GM18867 (cell line): ENCODE data around the gene ABCA13.

Experiments
- ATAC-seq: cut with Tn5 transposase; IDR thresholded peaks from one replicate; pipeline ENCODE4 v1.9.1; 2021; ENCODE audit warnings: mild to moderate bottlenecking, moderate library complexity; ENCODE audit not compliant: unreplicated experiment

The ABCA13 gene

DNA sequence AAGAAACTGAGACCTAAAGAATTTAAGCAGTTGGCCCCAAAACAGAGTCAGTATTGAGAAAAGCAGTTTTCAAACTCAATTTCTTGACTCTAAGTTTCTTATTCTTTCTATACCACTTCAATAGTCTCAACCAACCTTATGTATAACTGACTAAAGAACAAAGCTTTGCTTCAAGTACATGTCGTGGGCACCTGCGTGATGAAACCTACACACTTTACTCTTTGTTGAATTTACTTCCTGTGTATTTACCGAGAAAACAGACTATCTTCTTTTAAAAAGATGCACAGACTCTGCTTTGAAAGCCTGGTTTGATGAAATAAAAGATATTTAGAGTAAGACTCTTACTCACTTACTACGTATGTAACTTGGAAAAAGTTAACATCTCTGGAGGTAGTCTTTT lies 455.9 kb downstream of the ABCA13 start:
- no peak for ATAC-seq

GRCh38 chr7:48628793-48629349 lies 457.6 kb downstream of the ABCA13 start:
- no peak for ATAC-seq

GRCh38 chr7:48634116-48634632 lies 462.9 kb downstream of the ABCA13 start:
- ATAC-seq, result peak; percentile 68

DNA sequence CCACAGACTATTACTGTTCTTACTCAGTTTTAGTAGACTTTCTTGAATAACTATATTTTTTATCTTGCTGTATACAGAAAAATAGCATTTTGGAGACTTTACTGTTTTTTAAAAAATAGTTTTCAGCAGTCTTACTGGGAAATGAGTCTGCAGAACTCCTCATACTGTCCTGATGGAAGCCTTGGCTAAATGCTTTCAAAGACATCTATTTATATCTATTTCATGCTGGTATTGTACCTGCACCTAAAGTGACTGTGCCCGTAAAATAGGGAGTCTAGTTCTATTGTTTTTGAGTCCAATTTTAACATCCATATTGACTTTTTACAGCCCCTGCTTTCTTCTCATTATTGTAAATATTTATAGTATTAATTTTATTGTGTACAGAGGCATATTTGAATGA lies 464.5 kb downstream of the ABCA13 start:
- ATAC-seq, result no peak

- ATAC-seq, result no peak
Observed at GRCh38 chr7:48636391-48637015, 465.2 kb downstream of the ABCA13 start.

DNA sequence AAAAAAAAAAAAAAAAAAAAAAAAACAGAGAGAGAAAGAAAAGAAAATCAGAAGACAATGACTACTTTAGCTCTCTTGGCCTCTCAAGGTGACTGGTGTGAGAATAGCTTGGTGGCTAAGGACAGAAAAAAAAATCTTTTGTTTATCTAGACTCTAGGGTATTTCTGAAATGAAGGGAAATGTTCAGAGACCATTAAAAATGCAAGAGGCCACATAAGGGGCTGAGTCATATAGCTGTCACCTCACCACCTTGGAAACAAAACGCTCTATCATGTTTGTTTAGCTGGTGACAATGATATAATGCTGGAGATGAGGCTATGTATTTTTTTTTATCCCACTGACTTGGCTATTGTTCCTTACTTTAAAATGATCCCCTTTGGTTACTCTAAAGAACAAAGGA lies 466.1 kb downstream of the ABCA13 start:
- peak; percentile 36 for ATAC-seq

- no peak for ATAC-seq
Observed at GRCh38 chr7:48638041-48638440, 466.8 kb downstream of the ABCA13 start.

DNA sequence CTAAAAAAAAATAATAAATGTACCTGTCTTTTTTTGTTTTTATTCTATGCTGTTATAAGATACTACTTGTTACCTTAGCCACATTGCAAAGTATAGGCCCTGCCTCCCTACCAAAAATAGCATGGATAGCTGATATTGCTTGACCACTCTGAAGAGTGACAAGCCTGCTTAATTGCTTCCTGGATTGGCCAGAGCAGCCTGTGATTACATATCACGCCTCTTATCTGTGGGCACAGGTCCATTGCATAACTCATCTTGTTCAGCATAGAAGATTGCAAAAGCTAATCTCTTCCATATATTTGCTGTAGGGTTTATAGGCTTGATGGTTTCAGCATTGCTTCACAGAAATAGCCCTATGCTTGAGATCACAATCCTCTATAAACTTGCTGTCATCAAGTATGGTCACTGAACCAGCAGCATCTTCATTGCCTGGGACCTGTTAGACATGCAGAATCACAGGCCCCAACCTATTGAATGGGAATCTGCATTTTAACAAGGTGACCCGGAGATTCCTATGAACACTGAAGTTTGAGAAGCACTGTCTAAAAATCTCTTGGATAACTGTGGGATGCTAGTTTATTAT lies 472.3 kb downstream of the ABCA13 start:
- ATAC-seq, result no peak

- ATAC-seq, result no peak
Observed at GRCh38 chr7:48658138-48658537, 486.9 kb downstream of the ABCA13 start.

GRCh38 chr7:48660306-48660870 lies 489.1 kb downstream of the ABCA13 start:
- ATAC-seq, result no peak

DNA sequence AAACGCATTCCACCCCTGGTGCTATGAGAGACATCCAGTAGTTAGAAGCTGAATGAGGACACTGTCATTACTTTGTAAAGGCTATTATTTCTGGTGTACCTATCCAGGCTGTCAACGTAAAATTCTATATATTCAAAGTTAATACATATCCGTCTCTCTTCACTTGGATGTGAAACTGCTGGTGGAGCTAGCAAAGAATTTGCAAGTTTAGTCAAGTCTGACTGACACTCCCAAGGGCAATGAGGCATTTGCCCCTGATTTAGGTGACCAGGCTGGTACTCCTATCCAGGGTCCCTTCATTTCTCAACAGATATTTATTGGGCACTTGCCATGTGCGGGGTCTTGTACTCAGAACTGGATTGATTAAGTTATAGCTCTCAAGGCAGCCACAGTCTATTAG lies 493.0 kb downstream of the ABCA13 start:
- no peak for ATAC-seq

DNA sequence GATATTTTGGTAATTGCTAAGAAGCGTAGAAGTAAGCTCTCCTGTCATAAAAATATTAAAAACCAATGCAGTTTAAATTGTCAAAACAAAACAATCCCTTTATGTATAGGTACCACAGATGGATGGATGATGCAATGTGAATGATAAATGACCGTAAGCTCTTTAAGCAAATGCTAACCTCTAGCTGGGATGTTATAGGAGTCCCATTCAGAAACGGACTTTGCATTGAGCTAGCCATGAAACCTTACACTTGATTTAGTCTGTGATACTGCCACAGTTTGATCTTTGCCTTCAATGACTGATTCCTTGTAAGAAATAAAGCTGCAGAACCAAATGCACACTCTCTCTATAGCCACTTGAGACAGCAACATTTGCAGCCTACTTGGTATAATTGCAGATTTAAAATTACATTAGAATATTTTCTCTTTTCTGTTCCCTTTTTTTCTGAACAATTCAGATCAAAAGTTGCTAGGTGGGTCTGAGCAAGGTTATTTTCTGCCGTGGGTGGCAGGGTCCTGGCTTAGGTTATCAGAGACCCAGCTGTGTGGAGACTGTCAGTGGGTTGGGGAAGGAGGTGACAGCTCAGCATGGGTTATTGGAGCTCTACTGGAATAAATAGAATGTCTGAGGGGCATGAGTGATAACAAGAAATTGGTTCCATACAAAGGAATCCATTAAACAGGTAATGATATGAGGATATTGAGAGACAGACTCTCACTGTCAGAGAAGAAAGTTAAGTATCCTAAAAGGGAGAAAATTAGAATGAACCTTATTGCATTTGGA lies 494.3 kb downstream of the ABCA13 start:
- ATAC-seq, result no peak

GRCh38 chr7:48667407-48667806 lies 496.1 kb downstream of the ABCA13 start:
- no peak for ATAC-seq

DNA sequence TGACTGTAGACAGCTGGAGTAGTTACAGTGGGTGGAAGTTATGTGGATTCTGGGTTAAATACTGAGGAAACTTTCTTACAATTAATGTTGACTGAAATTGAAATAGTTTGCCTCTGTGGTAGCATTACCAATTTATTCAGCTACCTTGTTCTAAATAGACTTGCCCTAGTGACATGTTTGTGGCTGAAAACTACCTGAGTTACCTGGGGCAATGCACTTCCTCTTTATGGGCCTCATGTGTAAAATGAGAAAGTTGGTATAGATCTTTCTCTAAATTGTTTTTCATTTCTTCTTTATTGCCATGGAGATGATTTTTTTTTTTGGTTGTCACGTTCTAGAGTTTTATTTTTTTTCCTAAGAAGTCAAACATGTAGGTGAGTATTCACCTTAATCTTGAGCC lies 500.4 kb downstream of the ABCA13 start:
- ATAC-seq, result no peak

DNA sequence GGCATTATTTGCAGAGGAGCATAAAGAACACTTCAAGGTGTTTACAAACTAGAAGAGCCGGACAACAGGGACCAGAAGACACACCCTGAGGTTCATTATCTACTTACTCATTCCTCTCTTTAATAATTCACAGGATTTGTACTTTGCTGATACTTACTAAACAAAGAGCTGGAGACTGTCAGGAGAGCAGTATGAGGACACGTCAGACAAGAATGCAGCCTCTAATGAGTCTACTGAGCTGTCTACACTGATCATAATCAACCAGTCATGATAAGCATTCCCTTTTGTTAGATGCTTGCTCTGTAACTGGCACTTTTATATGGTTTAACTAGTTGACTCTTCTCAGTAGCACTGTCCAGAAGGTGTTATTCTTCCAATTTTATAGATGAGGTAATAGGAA lies 509.7 kb downstream of the ABCA13 start:
- ATAC-seq, result no peak

- ATAC-seq, result peak; percentile 65
Observed at GRCh38 chr7:48691788-48692187, 520.5 kb downstream of the ABCA13 start.
